NT2/D1 (cell line): Measurements from ENCODE around the gene RNASE11.

ENCODE experiments used
- YY1 ChIP-seq: IDR thresholded peaks from 2 replicates; pipeline ENCODE4 v1.6.1; 2011; ENCODE audit not compliant: insufficient read length, insufficient read depth
- ZNF274 ChIP-seq: IDR thresholded peaks from 2 replicates; pipeline ENCODE4 v1.6.1; 2011; ENCODE audit warnings: mild to moderate bottlenecking, low read depth, low read length

DNA sequence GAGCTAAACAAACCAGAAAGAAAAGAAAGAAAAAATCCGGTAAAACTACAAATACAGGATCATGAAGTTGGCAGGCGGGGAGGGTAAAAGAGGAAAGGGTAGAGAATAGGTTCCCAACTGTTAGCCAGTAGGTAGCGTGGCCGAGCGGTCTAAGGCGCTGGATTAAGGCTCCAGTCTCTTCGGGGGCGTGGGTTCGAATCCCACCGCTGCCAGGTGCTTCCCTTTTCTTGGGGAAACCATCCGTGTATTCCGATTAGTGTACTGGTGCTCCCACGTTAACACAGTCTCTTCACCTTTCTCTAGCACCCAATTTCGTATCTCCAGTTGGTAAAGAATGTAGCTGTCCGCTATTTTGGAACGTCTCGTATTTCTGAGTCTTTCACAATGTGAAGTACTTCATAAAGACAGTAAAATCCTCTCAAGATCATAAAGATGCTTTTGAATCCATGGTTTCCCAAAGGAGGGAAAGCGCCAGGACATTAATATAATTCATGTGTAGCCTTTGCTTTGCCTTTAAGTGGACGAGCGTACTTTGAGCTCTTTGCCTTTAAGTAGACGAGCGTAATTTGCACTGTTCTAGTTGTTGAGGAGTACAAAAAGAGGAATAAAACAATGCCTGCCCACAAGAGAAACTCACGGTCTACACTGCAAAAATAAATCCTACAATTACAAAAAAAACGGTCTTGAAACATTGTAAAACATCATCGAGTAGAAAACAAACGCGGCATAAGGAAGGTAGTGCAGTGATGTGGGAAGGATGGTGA, 22.4 kb upstream of the RNASE11 start:
- TF ChIP-seq ZNF274 (no peak), YY1 (no peak)
